ENCODE measurements around the gene RBKS. TPM values are rescaled to one million over a fixed set of nuclear protein-coding genes. Genes with fewer than 3 reads are reported as not detected.

The RBKS gene
- total and polyA plus RNA-seq, 10 donors, result 1.00 to 5.1 (median 2.6) TPM

DNA sequence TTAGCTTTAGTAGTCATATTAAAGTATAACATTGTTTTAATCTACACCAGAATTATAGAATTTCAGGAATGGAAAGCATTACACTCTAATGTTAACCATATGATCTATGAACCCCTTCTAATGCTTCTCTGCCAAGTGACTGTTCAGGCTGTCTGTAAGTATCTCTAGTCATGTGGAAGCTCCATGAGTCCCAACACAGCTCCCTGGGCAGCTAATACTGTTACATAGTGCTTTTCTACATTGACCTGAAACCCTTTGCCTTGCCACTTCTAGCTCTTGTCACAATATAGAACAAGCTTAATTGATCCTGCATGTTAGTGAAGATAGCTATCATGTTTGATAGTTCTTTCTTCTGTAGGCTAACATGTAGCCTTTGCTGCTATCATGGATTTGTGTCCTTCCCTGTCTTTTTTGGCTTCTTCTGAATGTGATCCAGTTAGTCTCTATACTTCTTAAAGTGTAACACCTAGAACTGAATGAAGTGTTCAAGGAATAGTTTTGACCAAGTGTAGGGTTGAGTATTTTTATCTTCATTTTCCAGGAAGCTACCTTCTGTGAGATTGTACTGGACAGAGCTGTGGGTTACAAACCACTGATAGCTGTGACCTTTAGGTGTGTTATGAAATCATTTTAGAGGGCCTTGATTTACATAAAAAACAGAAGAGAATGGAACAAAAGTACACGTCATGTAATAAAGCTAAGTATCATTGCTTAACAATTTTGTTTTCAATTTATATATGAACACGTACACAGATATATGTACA is 24.0 kb upstream of the RBKS start:
- Histone ChIP-seq H3K4me3 (no peak overlapping the region), H3K36me3 (peaks cover 0 to 7% (median 0%) of the 10 kb centered on the region in 6 donors), H3K27me3 (replicated peaks in 1 of 7) (no peaks in the 10 kb centered on the region), H3K4me1 (peaks cover 4 to 57% (median 18%) of the 10 kb centered on the region in 6 donors), H3K27ac (peak overlapping the region in 6 of 8 donors; percentile 23 to 61 (median 52)), H3K9me3 (no peaks in the 10 kb centered on the region)
- intact Hi-C loops (cut with DNase I; ENCODE audit: low total_unique reads), result no loop called here
- TF ChIP-seq POLR2AphosphoS5 (IDR thresholded peaks at IDR 0.05), result no peak
- TF ChIP-seq POLR2A (IDR thresholded peaks at IDR 0.05), result no peak
- TF ChIP-seq, protein P1, sequence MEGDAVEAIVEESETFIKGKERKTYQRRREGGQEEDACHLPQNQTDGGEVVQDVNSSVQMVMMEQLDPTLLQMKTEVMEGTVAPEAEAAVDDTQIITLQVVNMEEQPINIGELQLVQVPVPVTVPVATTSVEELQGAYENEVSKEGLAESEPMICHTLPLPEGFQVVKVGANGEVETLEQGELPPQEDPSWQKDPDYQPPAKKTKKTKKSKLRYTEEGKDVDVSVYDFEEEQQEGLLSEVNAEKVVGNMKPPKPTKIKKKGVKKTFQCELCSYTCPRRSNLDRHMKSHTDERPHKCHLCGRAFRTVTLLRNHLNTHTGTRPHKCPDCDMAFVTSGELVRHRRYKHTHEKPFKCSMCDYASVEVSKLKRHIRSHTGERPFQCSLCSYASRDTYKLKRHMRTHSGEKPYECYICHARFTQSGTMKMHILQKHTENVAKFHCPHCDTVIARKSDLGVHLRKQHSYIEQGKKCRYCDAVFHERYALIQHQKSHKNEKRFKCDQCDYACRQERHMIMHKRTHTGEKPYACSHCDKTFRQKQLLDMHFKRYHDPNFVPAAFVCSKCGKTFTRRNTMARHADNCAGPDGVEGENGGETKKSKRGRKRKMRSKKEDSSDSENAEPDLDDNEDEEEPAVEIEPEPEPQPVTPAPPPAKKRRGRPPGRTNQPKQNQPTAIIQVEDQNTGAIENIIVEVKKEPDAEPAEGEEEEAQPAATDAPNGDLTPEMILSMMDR (IDR thresholded peaks at IDR 0.05 in 8 of 11, conservative IDR thresholded peaks at IDR 0.05 in 3 of 11), result no peak
- 64 to 79% (median 71%) methylated on average over 2 of the region's 2 CpGs for WGBS, 5 donors
- DNase-seq, result no peak

DNA sequence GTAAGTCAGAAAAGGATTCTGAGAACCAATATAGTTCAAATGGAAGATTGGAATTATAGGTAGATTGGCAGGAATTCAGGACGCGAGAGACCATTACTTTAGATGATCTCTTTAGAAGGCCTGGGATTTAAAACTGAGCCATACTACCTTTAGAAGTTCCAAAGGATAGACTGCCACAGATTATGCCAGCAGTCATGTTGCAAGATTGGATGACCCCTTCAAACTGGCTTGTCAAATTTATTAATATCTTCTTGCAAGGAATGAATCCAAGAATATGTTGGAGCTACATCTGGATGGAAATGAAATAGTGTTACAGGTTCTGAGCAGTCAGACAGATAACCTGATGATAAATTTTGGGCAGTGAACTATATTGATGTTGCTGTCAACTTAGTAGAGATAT is 22.3 kb upstream of the RBKS start:
- Histone ChIP-seq H3K4me3 (no peak overlapping the region), H3K27ac (no peak overlapping the region), H3K9me3 (no peaks in the 10 kb centered on the region), H3K36me3 (peaks cover 0 to 19% (median 0%) of the 10 kb centered on the region in 6 donors), H3K27me3 (replicated peaks in 1 of 7) (no peaks in the 10 kb centered on the region), H3K4me1 (peaks cover 4 to 58% (median 22%) of the 10 kb centered on the region in 6 donors)
- no peak for TF ChIP-seq POLR2AphosphoS5 (IDR thresholded peaks at IDR 0.05)
- TF ChIP-seq, protein P1 (IDR thresholded peaks at IDR 0.05 in 8 of 11, conservative IDR thresholded peaks at IDR 0.05 in 3 of 11), result no peak
- no peak for TF ChIP-seq POLR2A (IDR thresholded peaks at IDR 0.05)
- WGBS, 5 donors, result 93 to 100% (median 98%) methylated on average over 2 of the region's 2 CpGs
- no peak for DNase-seq
- intact Hi-C loops (cut with DNase I; ENCODE audit: low total_unique reads), result no loop called here

DNA sequence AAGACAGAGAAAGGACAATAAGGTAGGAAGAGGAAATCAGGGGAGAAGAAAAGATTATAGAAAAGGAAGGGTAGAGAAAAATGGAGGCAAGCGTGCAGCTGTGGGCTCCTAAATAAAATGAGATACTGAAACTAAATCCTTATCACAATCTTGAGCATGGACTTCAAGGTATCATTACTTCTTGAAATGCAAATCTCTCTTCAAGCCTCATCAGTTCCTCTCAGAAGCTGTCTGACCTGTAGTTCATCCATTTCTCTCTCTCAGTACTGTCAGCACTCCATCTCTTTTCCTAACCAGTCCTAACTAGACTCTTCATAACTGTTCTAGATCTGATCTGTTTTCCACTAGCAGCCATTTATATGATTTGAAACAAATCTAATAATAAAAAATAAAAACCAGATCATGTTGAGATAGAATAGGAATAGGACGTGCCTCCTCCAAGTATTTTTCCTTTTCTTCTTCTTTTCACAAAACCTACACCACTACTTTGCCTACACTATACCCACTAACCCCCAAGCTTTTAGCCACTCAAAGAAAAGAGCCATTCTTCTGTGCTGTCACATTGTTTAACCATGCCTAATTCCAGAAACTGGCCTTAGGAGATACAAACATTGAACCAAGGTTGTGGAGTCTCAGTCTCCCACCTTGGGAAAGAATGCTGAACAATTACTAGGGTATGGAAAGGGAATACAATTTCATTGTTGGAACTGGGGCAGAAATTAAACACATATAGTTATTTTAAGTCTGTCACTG is 21.4 kb upstream of the RBKS start:
- WGBS, 5 donors, result 88 to 99% (median 90%) methylated on average over 2 of the region's 2 CpGs
- Histone ChIP-seq H3K4me3 (no peak overlapping the region), H3K9me3 (no peaks in the 10 kb centered on the region), H3K4me1 (peaks cover 4 to 56% (median 25%) of the 10 kb centered on the region in 6 donors), H3K36me3 (peaks cover 0 to 20% (median 0%) of the 10 kb centered on the region in 6 donors), H3K27me3 (replicated peaks in 1 of 7) (no peaks in the 10 kb centered on the region), H3K27ac (no peak overlapping the region)
- no peak for TF ChIP-seq POLR2AphosphoS5 (IDR thresholded peaks at IDR 0.05)
- TF ChIP-seq, protein P1 (IDR thresholded peaks at IDR 0.05 in 8 of 11, conservative IDR thresholded peaks at IDR 0.05 in 3 of 11), result no peak
- no peak for TF ChIP-seq POLR2A (IDR thresholded peaks at IDR 0.05)
- no peak for DNase-seq
- intact Hi-C loops (cut with DNase I; ENCODE audit: low total_unique reads), result no loop called here

DNA sequence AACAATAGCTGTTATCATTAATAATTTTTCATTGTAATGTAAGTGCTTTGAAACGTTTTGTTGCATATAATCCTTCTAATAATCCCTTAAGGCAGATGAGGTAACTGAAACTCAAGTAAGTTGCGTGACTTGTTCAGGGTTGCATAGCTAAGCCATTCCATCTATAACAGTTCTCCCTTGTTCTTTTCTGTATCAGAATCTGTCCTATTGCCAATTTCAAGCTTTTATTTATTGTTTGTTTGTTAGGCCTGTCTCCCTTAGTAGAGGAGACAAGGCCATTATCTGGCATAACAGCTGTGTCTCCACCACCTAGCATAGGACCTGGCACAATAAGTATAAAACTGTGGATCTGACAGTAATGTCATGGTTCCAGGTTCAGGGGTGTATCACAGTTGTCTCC is 19.7 kb upstream of the RBKS start:
- no peaks in the 10 kb centered on the region for H3K9me3 ChIP-seq
- H3K4me3 ChIP-seq, result no peak overlapping the region
- H3K36me3 ChIP-seq, result peaks cover 0 to 20% (median 0%) of the 10 kb centered on the region in 6 donors
- intact Hi-C loops (cut with DNase I; ENCODE audit: low total_unique reads), result no loop called here
- H3K27me3 ChIP-seq (replicated peaks in 1 of 7), result no peaks in the 10 kb centered on the region
- TF ChIP-seq POLR2AphosphoS5 (IDR thresholded peaks at IDR 0.05) (no peak), POLR2A (IDR thresholded peaks at IDR 0.05) (no peak)
- TF ChIP-seq, protein P1 (IDR thresholded peaks at IDR 0.05 in 8 of 11, conservative IDR thresholded peaks at IDR 0.05 in 3 of 11), result no peak
- 78 to 88% (median 83%) methylated on average over 2 of the region's 2 CpGs for WGBS, 5 donors
- H3K27ac ChIP-seq, result no peak overlapping the region
- peaks cover 0 to 49% (median 19%) of the 10 kb centered on the region in 6 donors for H3K4me1 ChIP-seq
- DNase-seq, result no peak

All from spleen (tissue), 11 donors.